Caco-2 (cell line): Measurements from ENCODE around the gene MYO15A. TPM values are rescaled to one million over a fixed set of nuclear protein-coding genes. Genes with fewer than 3 reads are reported as not detected.

ENCODE experiments used
- BruUV-seq: library from RNA; stranded (reverse); fragments of 400-500 nt; replicated peaks from 2 replicates; lab custom pipeline; 2021; lab: Mats Ljungman, UMichigan
- CTCF ChIA-PET: fragments of 300-600 bp; sonication (Branson Sonifier 250); formaldehyde crosslinking; loops from one replicate; lab custom pipeline; 2022; ENCODE audit warnings: antibody characterized with exemption; lab: Charles Lee
- POLR2A ChIA-PET: fragments of 300-600 bp; sonication (Branson Sonifier 250); formaldehyde crosslinking; loops from one replicate; lab custom pipeline; 2022; ENCODE audit warnings: antibody characterized with exemption; lab: Charles Lee
- DNase-seq, 2 experiments: peaks; one replicate each; pipeline versions ENCODE4 v3.0.0 to v3.0.0-alpha.2; 2020 to 2022
- H3K27me3 ChIP-seq: replicated peaks from 2 replicates; pipeline ENCODE4 v1.6.0; 2011; ENCODE audit warnings: low read length; ENCODE audit not compliant: control insufficient read depth, insufficient read depth
- H3K36me3 ChIP-seq: 2 replicates; pipeline ENCODE4 v1.5.1; 2011; ENCODE audit warnings: low read length; ENCODE audit not compliant: control insufficient read depth, insufficient read depth
- H3K4me1 ChIP-seq: fragments of 250-450 bp; sonication (Bioruptor Pico); 2 replicates; pipeline ENCODE4 v1.5.1; 2020; ENCODE audit warnings: mild to moderate bottlenecking
- H3K4me3 ChIP-seq: 2 replicates; pipeline ENCODE4 v1.5.1; 2011; ENCODE audit warnings: low read depth, mild to moderate bottlenecking, control low read depth, low read length
- H3K9me3 ChIP-seq: fragments of 250-450 bp; sonication (Bioruptor Pico); 2 replicates; pipeline ENCODE4 v1.5.1; 2020; ENCODE audit warnings: mild to moderate bottlenecking, moderate library complexity
- H3K27ac Mint-ChIP-seq: one replicate; pipeline ENCODE4 v1.8.0; 2022; ENCODE audit warnings: mixed read lengths; ENCODE audit not compliant: unreplicated experiment
- H3K27me3 Mint-ChIP-seq: one replicate; pipeline ENCODE4 v1.8.0; 2022; ENCODE audit warnings: mixed read lengths; ENCODE audit not compliant: insufficient read depth, unreplicated experiment
- H3K36me3 Mint-ChIP-seq: one replicate; pipeline ENCODE4 v1.8.0; 2022; ENCODE audit warnings: mild to moderate bottlenecking, mixed read lengths; ENCODE audit not compliant: insufficient read depth, unreplicated experiment
- H3K4me1 Mint-ChIP-seq: one replicate; pipeline ENCODE4 v1.8.0; 2022; ENCODE audit warnings: low read depth, mixed read lengths; ENCODE audit not compliant: unreplicated experiment
- H3K4me3 Mint-ChIP-seq: one replicate; pipeline ENCODE4 v1.8.0; 2022; ENCODE audit warnings: mild to moderate bottlenecking, moderate library complexity, mixed read lengths; ENCODE audit not compliant: unreplicated experiment
- H3K9me3 Mint-ChIP-seq: one replicate; pipeline ENCODE4 v1.8.0; 2022; ENCODE audit warnings: mixed read lengths; ENCODE audit not compliant: unreplicated experiment
- intact Hi-C: fragments of 100-400 bp; cut with micrococcal nuclease; formaldehyde crosslinking; loops from one replicate; pipeline ENCODE4 v1.10.0; 2022; ENCODE audit not compliant: unreplicated experiment
- total RNA-seq: library from RNA; stranded (reverse); gene quantifications from 2 replicates; pipeline ENCODE4 v1.2.3, GENCODE V29; 2022
- TF ChIP-seq, protein P1 (sequence below), 2 experiments: fragments of 200-600 bp in 1 of 2; IDR thresholded peaks; 1 replicate in 1 of 2; 2 replicates in 1 of 2; pipeline versions ENCODE4 v1.5.1 to v1.8.0; 2011 to 2022; ENCODE audit warnings: antibody characterized with exemption in 1 of 2, control low read depth in 1 of 2, inconsistent platforms in 1 of 2, low read depth in 1 of 2, low read length in 1 of 2, mild to moderate bottlenecking in 1 of 2, moderate library complexity in 1 of 2; ENCODE audit not compliant: insufficient read depth in 1 of 2, severe bottlenecking in 1 of 2, unreplicated experiment in 1 of 2

The MYO15A gene
- total RNA-seq, 1 experiment from 2014 or later, result not detected

GRCh38 chr17:18157354-18157985, 48.9 kb downstream of the MYO15A start:
- no peaks in the 10 kb centered on the region for H3K36me3 ChIP-seq
- BruUV-seq, result no TSS peak
- intact Hi-C loops, result no loop called here
- H3K36me3 Mint-ChIP-seq, result no peaks in the 10 kb centered on the region
- H3K27me3 Mint-ChIP-seq, result no peaks in the 10 kb centered on the region
- H3K4me1 Mint-ChIP-seq, result peaks cover 7% of the 10 kb centered on the region
- peaks cover 3% of the 10 kb centered on the region; the same call in 1 of the 2 replicates for H3K4me1 ChIP-seq
- no peaks in the 10 kb centered on the region for H3K9me3 Mint-ChIP-seq
- CTCF ChIA-PET, result no interaction called here
- H3K4me3 ChIP-seq, result no peak overlapping the region
- POLR2A ChIA-PET, result no interaction called here
- TF ChIP-seq, protein P1, sequence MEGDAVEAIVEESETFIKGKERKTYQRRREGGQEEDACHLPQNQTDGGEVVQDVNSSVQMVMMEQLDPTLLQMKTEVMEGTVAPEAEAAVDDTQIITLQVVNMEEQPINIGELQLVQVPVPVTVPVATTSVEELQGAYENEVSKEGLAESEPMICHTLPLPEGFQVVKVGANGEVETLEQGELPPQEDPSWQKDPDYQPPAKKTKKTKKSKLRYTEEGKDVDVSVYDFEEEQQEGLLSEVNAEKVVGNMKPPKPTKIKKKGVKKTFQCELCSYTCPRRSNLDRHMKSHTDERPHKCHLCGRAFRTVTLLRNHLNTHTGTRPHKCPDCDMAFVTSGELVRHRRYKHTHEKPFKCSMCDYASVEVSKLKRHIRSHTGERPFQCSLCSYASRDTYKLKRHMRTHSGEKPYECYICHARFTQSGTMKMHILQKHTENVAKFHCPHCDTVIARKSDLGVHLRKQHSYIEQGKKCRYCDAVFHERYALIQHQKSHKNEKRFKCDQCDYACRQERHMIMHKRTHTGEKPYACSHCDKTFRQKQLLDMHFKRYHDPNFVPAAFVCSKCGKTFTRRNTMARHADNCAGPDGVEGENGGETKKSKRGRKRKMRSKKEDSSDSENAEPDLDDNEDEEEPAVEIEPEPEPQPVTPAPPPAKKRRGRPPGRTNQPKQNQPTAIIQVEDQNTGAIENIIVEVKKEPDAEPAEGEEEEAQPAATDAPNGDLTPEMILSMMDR (IDR thresholded peaks at IDR 0.05; ENCODE audit: insufficient read depth in 1 of 2, low read depth in 1 of 2, low read length in 1 of 2, severe bottlenecking in 1 of 2, unreplicated experiment in 1 of 2), result no peak
- H3K4me3 Mint-ChIP-seq, result no peak overlapping the region
- H3K27ac Mint-ChIP-seq, result no peak overlapping the region
- H3K9me3 ChIP-seq, result no peaks in the 10 kb centered on the region
- DNase-seq, result no peak
- no peaks in the 10 kb centered on the region for H3K27me3 ChIP-seq

DNA sequence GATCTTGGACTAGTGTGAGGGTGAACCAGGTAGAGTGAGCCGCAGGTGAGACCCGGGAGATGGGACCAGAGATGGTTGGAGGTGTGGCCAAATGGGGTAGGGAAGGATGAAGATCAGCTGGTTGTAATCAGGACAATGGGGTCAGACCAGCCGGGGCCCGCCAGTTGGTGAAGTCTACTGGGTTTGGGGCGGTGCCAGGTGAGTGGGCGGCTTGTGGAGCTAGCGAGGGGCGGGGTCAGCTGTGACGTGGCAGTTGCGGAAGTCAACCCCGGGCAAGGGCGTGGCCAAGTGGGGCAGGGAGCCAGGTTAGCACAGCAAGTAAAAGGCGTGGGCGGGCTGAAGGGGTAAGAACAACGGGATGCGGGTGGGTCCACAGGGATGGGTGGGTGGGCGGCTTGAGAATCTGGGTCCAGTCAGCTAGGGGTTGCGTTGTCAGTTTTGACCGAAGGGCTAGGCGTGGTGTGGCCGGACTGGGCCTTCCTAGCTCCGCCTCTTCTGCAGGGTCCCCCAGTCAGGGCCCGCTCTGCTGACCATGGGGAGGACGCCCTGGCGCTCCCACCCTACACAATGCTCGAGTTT, 49.6 kb downstream of the MYO15A start:
- TF ChIP-seq, protein P1 (IDR thresholded peaks at IDR 0.05; ENCODE audit: insufficient read depth in 1 of 2, low read depth in 1 of 2, low read length in 1 of 2, severe bottlenecking in 1 of 2, unreplicated experiment in 1 of 2), result no peak
- Histone ChIP-seq H3K4me1 (peaks cover 4% of the 10 kb centered on the region), H3K27me3 (no peaks in the 10 kb centered on the region), H3K9me3 (no peaks in the 10 kb centered on the region), H3K4me3 (no peak overlapping the region), H3K36me3 (no peaks in the 10 kb centered on the region)
- peaks cover 7% of the 10 kb centered on the region for H3K4me1 Mint-ChIP-seq
- ChIA-PET CTCF (no interaction called here), POLR2A (no interaction called here)
- H3K4me3 Mint-ChIP-seq, result no peak overlapping the region
- intact Hi-C loops, result no loop called here
- peak; percentile 34 to 70 for DNase-seq
- no peak overlapping the region for H3K27ac Mint-ChIP-seq
- H3K36me3 Mint-ChIP-seq, result no peaks in the 10 kb centered on the region
- H3K9me3 Mint-ChIP-seq, result no peaks in the 10 kb centered on the region
- no TSS peak for BruUV-seq
- H3K27me3 Mint-ChIP-seq, result no peaks in the 10 kb centered on the region

DNA sequence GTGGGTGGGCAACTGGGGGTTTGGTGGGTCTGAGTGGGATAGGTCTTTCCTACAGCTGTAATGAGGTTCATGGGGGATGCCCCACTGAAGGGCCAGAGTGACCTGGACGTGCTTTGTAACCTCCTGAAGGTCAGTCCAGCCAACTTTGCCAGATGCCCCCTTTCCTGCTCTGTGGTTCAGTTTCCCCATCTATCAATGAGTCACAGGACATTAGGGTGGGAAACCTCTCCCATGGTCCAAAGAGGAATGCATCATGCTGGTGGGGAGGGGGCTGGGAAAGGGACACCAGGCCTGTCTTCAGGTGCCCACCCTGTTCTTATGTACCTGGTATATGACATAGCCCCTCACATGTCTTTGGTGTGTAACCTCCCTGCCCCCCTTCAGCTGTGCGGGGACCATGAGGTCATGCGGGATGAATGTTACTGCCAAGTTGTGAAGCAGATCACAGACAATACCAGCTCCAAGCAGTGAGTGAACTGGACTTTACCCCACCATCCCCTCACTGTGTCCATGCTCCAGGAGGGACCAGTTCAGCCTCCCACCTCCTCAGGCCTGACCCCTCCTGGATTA, 51.1 kb downstream of the MYO15A start:
- POLR2A ChIA-PET, result no interaction called here

More for the DNA sequence above, 51.1 kb downstream of the MYO15A start:
- DNase-seq, result no peak
- H3K4me1 ChIP-seq, result peaks cover 9% of the 10 kb centered on the region
- no peak overlapping the region for H3K4me3 ChIP-seq
- BruUV-seq, result no TSS peak
- H3K4me1 Mint-ChIP-seq, result peaks cover 17% of the 10 kb centered on the region
- H3K9me3 ChIP-seq, result no peaks in the 10 kb centered on the region
- TF ChIP-seq, protein P1 (IDR thresholded peaks at IDR 0.05; ENCODE audit: insufficient read depth in 1 of 2, low read depth in 1 of 2, low read length in 1 of 2, severe bottlenecking in 1 of 2, unreplicated experiment in 1 of 2), result no peak
- CTCF ChIA-PET, result no interaction called here
- intact Hi-C loops, result no loop called here
- no peaks in the 10 kb centered on the region for H3K27me3 Mint-ChIP-seq
- H3K4me3 Mint-ChIP-seq, result no peak overlapping the region
- no peaks in the 10 kb centered on the region for H3K27me3 ChIP-seq
- no peak overlapping the region for H3K27ac Mint-ChIP-seq
- no peaks in the 10 kb centered on the region for H3K36me3 ChIP-seq
- no peaks in the 10 kb centered on the region for H3K9me3 Mint-ChIP-seq
- H3K36me3 Mint-ChIP-seq, result no peaks in the 10 kb centered on the region
